Uterus (tissue), 4 donors: Measurements from ENCODE around the gene SYTL3. TPM values are rescaled to one million over a fixed set of nuclear protein-coding genes. Genes with fewer than 3 reads are reported as not detected.

Experiments used
- DNase-seq, 2 donors: peaks; one replicate each; pipeline ENCODE4 v3.0.0-alpha.2; 2019 to 2020
- H3K27ac ChIP-seq, 2 donors: fragments of 200-600 bp; sonication (generic); 1 replicate in 1 of 2; 2 replicates in 1 of 2; pipeline ENCODE4 v1.5.1; 2016 to 2018
- H3K27me3 ChIP-seq, 2 donors: fragments of 200-600 bp; sonication (generic); one replicate each; pipeline ENCODE4 v1.5.1; 2018 to 2019; ENCODE audit warnings: control low read depth in 1 of 2
- H3K36me3 ChIP-seq, 2 donors: fragments of 200-600 bp; sonication (generic); one replicate each; pipeline ENCODE4 v1.5.1; 2019; ENCODE audit warnings: control low read depth in 1 of 2
- H3K4me1 ChIP-seq, 2 donors: fragments of 200-600 bp; sonication (generic); one replicate each; pipeline ENCODE4 v1.5.1; 2018 to 2019; ENCODE audit warnings: control low read depth in 1 of 2
- H3K4me3 ChIP-seq, 2 donors: fragments of 200-600 bp; sonication (generic); 1 replicate in 1 of 2; 2 replicates in 1 of 2; pipeline ENCODE4 v1.5.1; 2018 to 2019; ENCODE audit warnings: mild to moderate bottlenecking in 1 of 2
- H3K9me3 ChIP-seq, 2 donors: fragments of 200-600 bp; sonication (generic); one replicate each; pipeline ENCODE4 v1.5.1; 2019; ENCODE audit warnings: control low read depth in 1 of 2
- CTCF ChIP-seq, 4 experiments: fragments of 200-600 bp in 2 of 4; fragments of 450-650 bp in 2 of 4; sonication (generic) in 2 of 4; IDR thresholded peaks; one replicate each; pipeline ENCODE4 v1.5.1; 2016 to 2019; ENCODE audit warnings: antibody characterized with exemption in 4 of 4, mild to moderate bottlenecking in 2 of 4, moderate library complexity in 1 of 4
- POLR2A ChIP-seq, 2 donors: fragments of 450-650 bp; IDR thresholded peaks; one replicate each; pipeline ENCODE4 v1.6.1; 2016; ENCODE audit warnings: antibody characterized with exemption in 2 of 2, mild to moderate bottlenecking in 1 of 2, moderate library complexity in 1 of 2
- intact Hi-C: fragments of 100-400 bp; cut with DNase I; formaldehyde crosslinking; loops from one replicate; pipeline ENCODE4 v1.15.1; 2023; ENCODE audit warnings: low total_unique reads
- total RNA-seq, 4 donors: library from RNA; depleted of rRNA in 3 of 4; stranded (reverse); fragments of >200 nt in 3 of 4; gene quantifications; one replicate each; pipeline versions ENCODE4 v1.1.0 to v1.2.4, GENCODE V29; 2014 to 2023
- donor health status: DM: yes; HTN: yes; CAD: no.

The SYTL3 gene
- total RNA-seq, 4 donors from 2014 or later = 0.51 to 12.4 (median 3.3) TPM

GRCh38 chr6:158758451-158758860 lies 108.6 kb downstream of the SYTL3 start:
- no peak for TF ChIP-seq POLR2A (IDR thresholded peaks at IDR 0.05)
- no peak for TF ChIP-seq CTCF (IDR thresholded peaks at IDR 0.05)
- intact Hi-C loops = no loop called here

GRCh38 chr6:158758941-158759479 lies 109.2 kb downstream of the SYTL3 start:
- no peaks in the 10 kb centered on the region for H3K4me1 ChIP-seq
- H3K9me3 ChIP-seq = no peaks in the 10 kb centered on the region
- no peaks in the 10 kb centered on the region for H3K36me3 ChIP-seq
- H3K27me3 ChIP-seq = no peaks in the 10 kb centered on the region
- intact Hi-C loops = no loop called here
- no peak overlapping the region for H3K27ac ChIP-seq
- DNase-seq = no peak
- TF ChIP-seq POLR2A (IDR thresholded peaks at IDR 0.05) = no peak
- no peak for TF ChIP-seq CTCF (IDR thresholded peaks at IDR 0.05)
- H3K4me3 ChIP-seq = no peak overlapping the region

More at GRCh38 chr6:158758451-158758860, 108.6 kb downstream of the SYTL3 start:
- H3K9me3 ChIP-seq = no peaks in the 10 kb centered on the region
- H3K36me3 ChIP-seq = no peaks in the 10 kb centered on the region
- H3K4me1 ChIP-seq = no peaks in the 10 kb centered on the region
- no peak overlapping the region for H3K4me3 ChIP-seq
- H3K27ac ChIP-seq = no peak overlapping the region
- DNase-seq = no peak
- no peaks in the 10 kb centered on the region for H3K27me3 ChIP-seq

- H3K27me3 ChIP-seq = no peaks in the 10 kb centered on the region
- no peak for DNase-seq
- no peaks in the 10 kb centered on the region for H3K9me3 ChIP-seq
- H3K36me3 ChIP-seq = no peaks in the 10 kb centered on the region
- TF ChIP-seq POLR2A (IDR thresholded peaks at IDR 0.05) (no peak), CTCF (IDR thresholded peaks at IDR 0.05) (no peak)
- intact Hi-C loops = no loop called here
- H3K27ac ChIP-seq = no peak overlapping the region
- H3K4me1 ChIP-seq = no peaks in the 10 kb centered on the region
- no peak overlapping the region for H3K4me3 ChIP-seq
Measured at GRCh38 chr6:158759966-158760617, 110.2 kb downstream of the SYTL3 start.

- no peaks in the 10 kb centered on the region for H3K9me3 ChIP-seq
- H3K4me1 ChIP-seq = no peaks in the 10 kb centered on the region
- no peaks in the 10 kb centered on the region for H3K36me3 ChIP-seq
- H3K27me3 ChIP-seq = no peaks in the 10 kb centered on the region
- TF ChIP-seq POLR2A (IDR thresholded peaks at IDR 0.05) = no peak
- no peak for TF ChIP-seq CTCF (IDR thresholded peaks at IDR 0.05)
- intact Hi-C loops = no loop called here
- DNase-seq = no peak
- H3K4me3 ChIP-seq = no peak overlapping the region
- no peak overlapping the region for H3K27ac ChIP-seq
Measured at GRCh38 chr6:158760618-158761250, 110.9 kb downstream of the SYTL3 start.

GRCh38 chr6:158761746-158762145 lies 111.9 kb downstream of the SYTL3 start:
- H3K27ac ChIP-seq = no peak overlapping the region

More at GRCh38 chr6:158761746-158762145, 111.9 kb downstream of the SYTL3 start:
- H3K9me3 ChIP-seq = no peaks in the 10 kb centered on the region
- no peaks in the 10 kb centered on the region for H3K27me3 ChIP-seq
- no peak for DNase-seq
- H3K4me3 ChIP-seq = no peak overlapping the region
- intact Hi-C loops = no loop called here
- H3K4me1 ChIP-seq = no peaks in the 10 kb centered on the region
- no peaks in the 10 kb centered on the region for H3K36me3 ChIP-seq
- TF ChIP-seq CTCF (IDR thresholded peaks at IDR 0.05) (no peak), POLR2A (IDR thresholded peaks at IDR 0.05) (no peak)
